HG03378 (cell line): Measurements from ENCODE around the gene SLC9A5.
A peak's percentile ranks its signal among the peaks of the same experiment; 100 is the strongest.

Experiments
- ATAC-seq: cut with Tn5 transposase; IDR thresholded peaks from one replicate; pipeline ENCODE4 v1.9.1; 2021; ENCODE audit warnings: mild to moderate bottlenecking, moderate library complexity; ENCODE audit not compliant: unreplicated experiment

Gene SLC9A5

GRCh38 chr16:67213197-67214019 lies 35.4 kb upstream of the SLC9A5 start:
- no peak for ATAC-seq

DNA sequence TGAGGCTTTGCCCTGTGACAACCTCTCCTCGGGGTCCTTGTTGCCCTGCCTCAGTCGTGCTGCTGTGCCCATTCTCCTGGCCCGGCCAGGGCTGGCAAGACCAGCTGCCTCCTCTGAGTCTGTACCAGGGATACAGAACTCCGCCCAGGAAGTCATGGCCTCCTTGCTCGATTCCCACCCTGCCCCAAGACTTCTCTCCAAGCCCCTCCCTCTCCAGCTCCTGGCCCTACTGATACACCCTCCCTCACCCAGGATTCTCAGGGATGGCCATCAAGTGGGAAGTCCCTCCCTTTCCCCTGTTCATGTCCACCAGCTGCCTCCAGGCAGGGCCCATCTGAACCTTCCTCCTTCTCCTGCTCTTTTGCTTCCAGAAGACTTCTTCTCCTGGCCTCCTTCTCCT lies 33.1 kb upstream of the SLC9A5 start:
- ATAC-seq: no peak

GRCh38 chr16:67216612-67217490 lies 31.9 kb upstream of the SLC9A5 start:
- ATAC-seq: no peak

- no peak for ATAC-seq
Measured at GRCh38 chr16:67223992-67224391, 24.8 kb upstream of the SLC9A5 start.

DNA sequence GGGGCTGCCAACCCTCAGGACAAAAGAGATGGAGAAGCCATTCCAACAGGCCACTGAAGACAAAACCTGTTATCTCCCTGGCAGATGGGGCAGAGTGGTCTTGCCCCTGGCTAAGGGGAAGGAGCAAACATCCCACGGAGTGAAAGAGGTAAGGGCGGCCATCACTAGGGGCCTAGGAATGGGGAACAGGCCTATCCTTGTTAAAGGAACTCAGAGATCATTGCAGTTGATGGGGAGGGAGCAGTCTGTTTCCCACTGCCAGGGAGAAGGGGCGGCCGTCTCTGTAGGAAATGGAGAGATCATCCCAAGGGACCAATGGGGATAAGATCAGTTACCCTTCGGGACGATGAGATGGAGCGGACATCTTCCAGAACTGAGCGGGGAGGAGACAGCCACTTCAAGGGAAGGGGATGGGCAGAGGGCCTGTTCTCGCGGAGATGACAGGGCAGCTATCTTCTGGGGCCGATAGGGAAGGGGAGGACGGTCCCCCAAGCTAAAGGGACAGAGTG lies 22.4 kb upstream of the SLC9A5 start:
- ATAC-seq: no peak

GRCh38 chr16:67226804-67227566 lies 21.8 kb upstream of the SLC9A5 start, which contains the start of gene TMEM208:
TMEM208 (plus strand) TSS chr16:67227130; CDS start chr16:67227219, 89 bp downstream.
- ATAC-seq: peak; percentile 74

GRCh38 chr16:67227567-67227921 lies 21.2 kb upstream of the SLC9A5 start:
- ATAC-seq: no peak

DNA sequence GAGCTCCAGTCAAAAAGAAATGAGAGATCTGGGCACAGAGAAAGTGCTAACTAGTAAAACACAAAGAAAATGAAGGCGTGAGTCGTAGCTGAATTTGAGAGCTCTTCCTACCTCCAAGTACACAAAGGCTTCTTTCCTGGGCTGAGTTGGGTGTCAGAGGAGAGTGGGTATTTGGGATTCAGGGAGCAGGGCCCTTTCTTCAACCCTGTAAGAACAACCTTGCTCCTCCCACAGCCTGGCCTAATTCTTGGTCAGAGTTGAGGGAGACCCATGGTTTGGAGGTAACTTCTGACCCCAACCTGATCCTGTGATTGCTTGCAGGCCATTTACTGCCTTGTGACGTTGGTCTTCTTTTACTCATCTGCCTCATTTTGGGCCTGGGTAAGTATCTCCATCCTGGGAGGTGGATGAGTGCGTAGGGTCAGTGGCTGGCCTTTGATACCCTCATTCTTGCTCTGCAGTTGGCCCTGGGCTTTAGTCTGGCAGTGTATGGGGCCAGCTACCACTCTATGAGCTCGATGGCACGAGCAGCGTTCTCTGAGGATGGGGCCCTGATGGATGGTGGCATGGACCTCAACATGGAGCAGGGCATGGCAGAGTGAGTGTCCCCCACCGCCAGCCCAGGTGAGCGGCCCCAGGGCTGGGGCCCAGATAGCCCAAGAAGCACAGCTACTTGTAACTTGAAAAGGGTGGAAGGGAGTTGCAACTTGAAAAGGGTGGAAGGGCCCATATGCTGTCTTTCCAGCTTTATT lies 20.6 kb upstream of the SLC9A5 start:
- ATAC-seq: no peak

- ATAC-seq: no peak
Measured at GRCh38 chr16:67228905-67229304, 19.9 kb upstream of the SLC9A5 start.

DNA sequence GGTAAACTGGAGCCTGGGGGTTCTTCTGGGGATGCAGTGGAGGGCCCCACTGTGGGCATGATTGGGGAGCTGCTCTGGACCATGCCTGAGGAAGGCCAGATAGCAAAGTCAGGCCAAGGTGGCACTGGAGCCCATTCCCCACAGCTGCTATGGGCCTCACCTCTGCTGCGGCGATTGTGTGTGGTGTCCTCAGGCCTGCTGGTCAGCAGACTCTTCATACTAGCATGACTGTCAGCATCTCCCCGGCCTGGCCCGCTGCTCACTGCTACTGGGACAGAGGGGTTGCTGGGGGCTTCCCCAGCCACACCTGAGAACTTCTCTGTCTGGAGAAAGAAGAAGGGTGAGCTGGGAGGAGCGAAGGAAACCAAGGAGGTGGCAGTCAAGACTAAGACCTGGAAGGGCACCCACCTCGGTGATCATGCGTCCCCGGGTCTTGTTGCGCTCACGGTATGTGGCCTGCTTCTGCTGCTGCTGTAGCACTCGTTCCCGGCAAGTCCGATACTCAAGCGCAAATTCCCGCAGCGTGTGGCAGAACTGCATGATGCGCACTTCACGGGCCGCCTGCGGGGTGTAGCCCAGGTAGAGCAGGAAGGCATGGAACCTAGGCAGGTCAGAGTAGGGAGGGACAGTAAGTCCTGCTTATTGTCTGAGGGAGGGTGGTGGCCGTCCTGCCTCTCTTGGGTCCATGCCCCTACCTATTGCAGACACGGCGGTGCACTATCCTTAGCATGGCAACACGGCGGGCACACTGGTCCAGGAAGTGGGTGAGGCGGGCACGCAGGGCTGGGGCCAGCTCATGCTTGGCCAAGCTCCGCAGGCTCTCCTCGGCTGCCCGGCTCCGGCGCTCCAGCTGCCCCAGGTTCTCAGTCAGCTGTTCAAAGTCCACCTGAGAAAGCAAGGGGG lies 18.6 kb upstream of the SLC9A5 start:
- ATAC-seq: no peak

GRCh38 chr16:67230809-67231660 lies 17.7 kb upstream of the SLC9A5 start:
- no peak for ATAC-seq

GRCh38 chr16:67233596-67233995 lies 15.2 kb upstream of the SLC9A5 start:
- no peak for ATAC-seq

- ATAC-seq: no peak
Measured at GRCh38 chr16:67234180-67234597, 14.6 kb upstream of the SLC9A5 start.

GRCh38 chr16:67235816-67236562 lies 12.8 kb upstream of the SLC9A5 start:
- ATAC-seq: no peak

DNA sequence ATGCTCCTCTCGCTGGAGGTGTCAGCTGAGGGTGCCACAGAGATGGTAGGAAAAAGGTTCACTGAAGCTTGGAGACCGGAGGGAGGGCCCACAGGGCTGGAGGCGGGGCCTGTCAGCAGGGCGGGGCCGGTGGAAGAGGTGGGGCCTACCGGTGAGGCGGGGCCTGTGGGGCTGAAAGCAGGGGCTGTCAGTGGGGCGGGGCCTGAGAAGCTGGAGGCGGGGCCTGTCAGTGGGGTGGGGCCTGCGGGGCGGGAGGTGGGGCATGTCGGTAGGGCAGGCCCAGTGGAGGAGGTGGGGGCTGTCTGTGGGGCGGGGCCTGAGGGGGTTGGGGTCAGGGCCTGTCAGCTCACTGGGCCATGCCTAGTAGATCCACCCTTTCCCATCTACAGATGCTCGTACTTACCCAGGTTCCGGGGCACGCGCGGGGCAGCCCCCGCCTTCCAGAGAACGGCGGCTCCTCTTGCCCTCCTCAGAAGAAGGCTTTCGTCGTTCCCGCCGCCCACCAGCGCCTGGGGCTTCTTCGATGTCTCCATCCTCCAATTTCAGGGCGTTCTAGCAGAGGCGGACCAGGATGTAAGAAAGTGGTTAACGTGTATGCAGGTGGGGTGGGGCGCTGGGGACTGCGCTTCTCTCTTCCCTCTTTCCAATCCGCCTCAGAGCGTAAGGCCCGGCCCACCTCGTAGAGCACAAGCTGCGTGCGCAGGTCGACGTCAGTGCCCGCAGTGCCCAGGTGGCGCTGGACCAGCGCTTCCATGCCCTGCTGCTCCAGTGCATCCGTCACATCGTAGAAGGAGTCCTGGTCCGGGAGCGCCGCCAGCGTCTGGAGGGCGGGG lies 12.0 kb upstream of the SLC9A5 start:
- no peak for ATAC-seq

DNA sequence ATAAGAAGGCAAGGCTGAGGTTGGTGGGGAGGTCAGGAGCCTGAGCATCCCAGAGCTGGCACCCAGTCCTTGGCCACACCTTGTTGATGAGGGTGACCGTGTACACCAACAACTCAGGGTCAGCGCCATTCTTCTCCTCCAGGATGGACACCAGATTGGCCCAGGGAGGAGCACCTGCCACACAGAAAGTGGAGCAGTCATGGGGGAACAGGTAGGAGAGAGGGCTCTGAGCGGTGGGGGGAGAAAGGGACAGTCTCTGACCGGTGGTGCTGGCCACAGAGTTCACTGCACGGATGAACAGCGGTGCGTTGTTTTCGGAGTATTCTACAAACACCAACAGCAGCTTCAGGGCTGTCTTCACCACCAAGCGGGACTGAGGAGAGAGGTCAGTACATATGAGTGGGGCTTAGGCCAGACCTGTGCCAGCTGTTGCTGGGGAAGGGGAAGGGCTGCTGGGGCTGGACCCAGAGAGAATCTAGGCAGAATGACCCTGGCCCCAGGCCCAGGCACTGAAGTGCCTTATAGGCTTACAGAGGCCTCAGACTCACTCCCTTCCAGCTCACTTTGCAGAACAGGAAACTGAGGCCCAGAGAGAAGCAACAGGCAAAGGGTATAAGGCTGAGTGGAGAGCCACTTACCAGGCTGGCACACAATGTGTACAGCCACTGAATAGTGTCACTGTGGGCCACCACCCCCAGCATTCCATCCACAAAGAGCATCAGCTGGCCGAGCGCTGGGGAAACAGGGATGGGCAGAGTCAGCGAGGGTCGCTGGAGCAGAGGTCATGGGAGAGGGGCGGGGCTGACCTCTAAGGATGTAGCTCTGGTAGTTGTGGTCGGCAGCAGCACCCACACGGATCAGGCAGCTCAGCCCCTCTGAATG lies 11.1 kb upstream of the SLC9A5 start:
- ATAC-seq: no peak
